ENCODE results near the gene FOXP1.

GRCh38 chr3:71446260-71446659 is 137.3 kb downstream of the FOXP1 start:
- TF ChIP-seq ZNF764 (CRISPR knock-in tag; IDR thresholded peaks at IDR 0.05; ENCODE audit: low read depth) = no peak
- TF ChIP-seq, protein P1, sequence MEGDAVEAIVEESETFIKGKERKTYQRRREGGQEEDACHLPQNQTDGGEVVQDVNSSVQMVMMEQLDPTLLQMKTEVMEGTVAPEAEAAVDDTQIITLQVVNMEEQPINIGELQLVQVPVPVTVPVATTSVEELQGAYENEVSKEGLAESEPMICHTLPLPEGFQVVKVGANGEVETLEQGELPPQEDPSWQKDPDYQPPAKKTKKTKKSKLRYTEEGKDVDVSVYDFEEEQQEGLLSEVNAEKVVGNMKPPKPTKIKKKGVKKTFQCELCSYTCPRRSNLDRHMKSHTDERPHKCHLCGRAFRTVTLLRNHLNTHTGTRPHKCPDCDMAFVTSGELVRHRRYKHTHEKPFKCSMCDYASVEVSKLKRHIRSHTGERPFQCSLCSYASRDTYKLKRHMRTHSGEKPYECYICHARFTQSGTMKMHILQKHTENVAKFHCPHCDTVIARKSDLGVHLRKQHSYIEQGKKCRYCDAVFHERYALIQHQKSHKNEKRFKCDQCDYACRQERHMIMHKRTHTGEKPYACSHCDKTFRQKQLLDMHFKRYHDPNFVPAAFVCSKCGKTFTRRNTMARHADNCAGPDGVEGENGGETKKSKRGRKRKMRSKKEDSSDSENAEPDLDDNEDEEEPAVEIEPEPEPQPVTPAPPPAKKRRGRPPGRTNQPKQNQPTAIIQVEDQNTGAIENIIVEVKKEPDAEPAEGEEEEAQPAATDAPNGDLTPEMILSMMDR (IDR thresholded peaks at IDR 0.05 in 2 of 3, conservative IDR thresholded peaks at IDR 0.05 in 1 of 3; ENCODE audit: insufficient read depth in 2 of 3, low read depth in 1 of 3, low read length in 3 of 3) = no peak
- no peak for TF ChIP-seq XRCC4 (IDR thresholded peaks at IDR 0.05; ENCODE audit: extremely low read depth, insufficient read depth, insufficient read length)
